HG03039 (cell line): ENCODE measurements around the gene PDE4B.

Source experiments
- ATAC-seq: cut with Tn5 transposase; IDR thresholded peaks from one replicate; pipeline ENCODE4 v1.9.1; 2021; ENCODE audit warnings: mild to moderate bottlenecking, moderate library complexity; ENCODE audit not compliant: unreplicated experiment

Gene PDE4B

DNA sequence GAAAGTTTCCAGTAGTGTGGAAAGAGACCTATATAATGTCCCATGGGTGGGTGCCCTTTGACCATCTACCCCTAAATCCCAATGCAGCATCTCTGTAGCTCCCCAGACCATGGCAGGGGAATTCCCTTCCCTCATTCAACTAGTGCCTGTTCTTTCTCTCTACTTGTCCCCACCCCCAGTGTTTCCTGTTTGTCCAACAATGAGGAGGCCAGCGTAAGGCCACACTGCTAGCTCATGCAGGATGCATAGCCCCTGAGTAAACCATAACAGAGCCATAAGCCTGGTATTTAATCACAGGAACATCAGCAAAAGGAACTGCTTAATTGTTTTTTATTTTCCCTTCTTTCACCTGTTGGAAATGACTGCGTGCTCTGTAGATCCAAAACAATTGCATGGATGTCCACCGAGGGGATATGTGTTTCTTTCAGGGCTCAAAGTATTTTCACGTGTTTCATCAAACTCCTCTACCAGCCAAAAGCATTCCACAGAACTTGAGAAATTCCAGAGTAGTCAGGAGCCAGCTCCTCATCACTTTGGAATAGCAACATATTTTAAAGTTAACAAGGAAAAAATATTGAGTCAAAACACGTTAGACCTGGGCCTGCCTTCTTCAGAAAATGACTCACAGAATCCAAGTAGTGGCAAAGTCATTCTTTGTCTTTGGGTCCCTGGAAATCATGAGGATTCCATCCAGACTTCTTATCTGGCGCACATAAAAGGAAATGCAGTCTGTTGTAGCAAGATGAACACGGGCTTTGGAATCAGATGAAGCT lies 578.7 kb downstream of the PDE4B start:
- no peak for ATAC-seq

DNA sequence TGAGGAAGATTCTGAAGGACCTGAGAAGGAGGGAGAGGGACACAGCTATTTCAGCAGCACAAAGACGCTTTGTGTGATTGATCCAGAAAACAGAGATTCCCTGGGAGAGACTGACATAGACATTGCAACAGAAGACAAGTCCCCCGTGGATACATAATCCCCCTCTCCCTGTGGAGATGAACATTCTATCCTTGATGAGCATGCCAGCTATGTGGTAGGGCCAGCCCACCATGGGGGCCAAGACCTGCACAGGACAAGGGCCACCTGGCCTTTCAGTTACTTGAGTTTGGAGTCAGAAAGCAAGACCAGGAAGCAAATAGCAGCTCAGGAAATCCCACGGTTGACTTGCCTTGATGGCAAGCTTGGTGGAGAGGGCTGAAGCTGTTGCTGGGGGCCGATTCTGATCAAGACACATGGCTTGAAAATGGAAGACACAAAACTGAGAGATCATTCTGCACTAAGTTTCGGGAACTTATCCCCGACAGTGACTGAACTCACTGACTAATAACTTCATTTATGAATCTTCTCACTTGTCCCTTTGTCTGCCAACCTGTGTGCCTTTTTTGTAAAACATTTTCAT lies 579.9 kb downstream of the PDE4B start:
- ATAC-seq, result no peak

DNA sequence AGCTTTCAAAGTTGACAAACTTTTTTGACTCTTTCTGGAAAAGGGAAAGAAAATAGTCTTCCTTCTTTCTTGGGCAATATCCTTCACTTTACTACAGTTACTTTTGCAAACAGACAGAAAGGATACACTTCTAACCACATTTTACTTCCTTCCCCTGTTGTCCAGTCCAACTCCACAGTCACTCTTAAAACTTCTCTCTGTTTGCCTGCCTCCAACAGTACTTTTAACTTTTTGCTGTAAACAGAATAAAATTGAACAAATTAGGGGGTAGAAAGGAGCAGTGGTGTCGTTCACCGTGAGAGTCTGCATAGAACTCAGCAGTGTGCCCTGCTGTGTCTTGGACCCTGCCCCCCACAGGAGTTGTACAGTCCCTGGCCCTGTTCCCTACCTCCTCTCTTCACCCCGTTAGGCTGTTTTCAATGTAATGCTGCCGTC lies 580.5 kb downstream of the PDE4B start:
- ATAC-seq, result no peak

DNA sequence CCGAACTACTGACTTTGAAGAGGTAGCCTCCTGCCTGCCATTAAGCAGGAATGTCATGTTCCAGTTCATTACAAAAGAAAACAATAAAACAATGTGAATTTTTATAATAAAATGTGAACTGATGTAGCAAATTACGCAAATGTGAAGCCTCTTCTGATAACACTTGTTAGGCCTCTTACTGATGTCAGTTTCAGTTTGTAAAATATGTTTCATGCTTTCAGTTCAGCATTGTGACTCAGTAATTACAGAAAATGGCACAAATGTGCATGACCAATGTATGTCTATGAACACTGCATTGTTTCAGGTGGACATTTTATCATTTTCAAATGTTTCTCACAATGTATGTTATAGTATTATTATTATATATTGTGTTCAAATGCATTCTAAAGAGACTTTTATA lies 581.5 kb downstream of the PDE4B start:
- ATAC-seq, result peak; percentile 40

DNA sequence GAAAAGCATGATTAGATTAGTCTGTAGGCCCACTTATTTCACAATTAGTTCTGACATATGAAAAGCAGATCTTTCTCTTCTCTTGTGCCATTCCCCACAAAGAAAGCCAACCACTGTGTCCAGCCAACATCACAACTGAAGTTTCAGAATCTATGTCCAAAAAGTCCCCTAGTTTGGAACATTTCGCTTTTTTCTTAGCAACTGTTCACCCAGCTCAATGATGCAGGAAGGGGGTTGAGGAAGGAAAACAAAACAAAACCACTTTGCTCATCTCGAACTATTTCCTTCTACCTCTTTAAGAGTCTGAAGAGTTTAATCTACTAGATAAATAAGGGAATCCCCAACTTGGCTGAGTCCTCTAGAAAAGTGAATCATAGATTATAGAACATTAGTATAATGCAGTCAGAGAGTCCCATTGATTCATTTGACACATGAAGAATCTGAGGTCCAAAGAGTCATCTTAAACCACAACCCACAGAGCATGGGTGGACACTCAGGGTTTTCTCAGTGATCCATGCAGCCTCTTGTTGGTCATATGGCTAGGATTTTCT lies 581.9 kb downstream of the PDE4B start:
- ATAC-seq, result peak; percentile 48

DNA sequence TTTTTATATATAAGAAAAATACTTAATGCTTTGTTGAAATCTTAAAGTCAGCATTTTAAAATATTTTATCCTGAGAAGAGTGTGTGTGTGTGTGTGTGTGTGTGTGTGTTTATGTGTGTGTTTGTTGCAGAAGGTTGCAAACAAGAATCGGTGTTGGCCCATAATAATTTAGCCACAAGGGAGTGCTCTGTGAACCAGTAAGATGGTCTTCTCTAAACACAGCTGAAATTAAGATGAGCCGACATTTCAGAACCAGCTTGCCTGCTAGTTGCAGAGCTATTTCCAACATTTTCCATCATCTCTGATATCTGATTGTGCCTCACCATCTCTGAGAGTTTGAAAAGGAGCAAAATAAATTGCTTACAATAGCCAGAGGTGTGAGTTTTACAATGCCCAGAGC lies 582.4 kb downstream of the PDE4B start:
- no peak for ATAC-seq

DNA sequence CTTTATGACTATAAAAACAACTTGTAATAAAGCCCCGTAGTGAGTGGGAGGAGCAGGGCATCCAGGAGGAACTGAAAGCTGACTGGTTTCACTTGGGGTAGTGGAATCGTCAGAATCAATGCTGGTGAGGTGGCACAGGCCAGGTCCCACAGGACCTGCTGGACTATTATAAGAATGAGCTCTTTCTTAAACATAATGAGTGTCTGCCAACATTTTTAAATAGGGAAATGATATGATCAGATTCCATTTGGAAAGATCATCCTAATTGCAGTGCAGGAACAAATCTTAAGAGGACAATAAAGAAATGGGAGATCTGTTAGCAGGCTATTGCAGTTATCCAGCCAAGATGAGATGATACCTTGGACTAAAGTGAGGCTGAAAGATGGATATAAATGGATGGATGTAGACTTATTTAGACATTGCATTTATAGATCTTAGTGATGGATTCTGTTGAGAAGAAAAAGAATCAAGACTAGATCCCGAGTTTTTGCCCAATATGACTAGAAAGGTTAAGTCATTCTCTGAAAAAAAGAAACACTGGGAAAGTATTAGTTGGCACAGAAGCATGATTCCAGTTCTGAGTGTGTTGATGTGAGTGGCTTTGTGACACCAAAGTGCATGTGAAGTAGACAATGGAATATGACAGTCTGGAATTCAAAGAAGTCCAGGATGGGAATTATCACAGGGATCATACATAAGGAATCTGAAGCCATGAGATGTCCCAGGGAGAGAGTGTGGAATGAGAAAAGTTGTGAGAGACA lies 587.9 kb downstream of the PDE4B start:
- ATAC-seq, result peak; percentile 94

DNA sequence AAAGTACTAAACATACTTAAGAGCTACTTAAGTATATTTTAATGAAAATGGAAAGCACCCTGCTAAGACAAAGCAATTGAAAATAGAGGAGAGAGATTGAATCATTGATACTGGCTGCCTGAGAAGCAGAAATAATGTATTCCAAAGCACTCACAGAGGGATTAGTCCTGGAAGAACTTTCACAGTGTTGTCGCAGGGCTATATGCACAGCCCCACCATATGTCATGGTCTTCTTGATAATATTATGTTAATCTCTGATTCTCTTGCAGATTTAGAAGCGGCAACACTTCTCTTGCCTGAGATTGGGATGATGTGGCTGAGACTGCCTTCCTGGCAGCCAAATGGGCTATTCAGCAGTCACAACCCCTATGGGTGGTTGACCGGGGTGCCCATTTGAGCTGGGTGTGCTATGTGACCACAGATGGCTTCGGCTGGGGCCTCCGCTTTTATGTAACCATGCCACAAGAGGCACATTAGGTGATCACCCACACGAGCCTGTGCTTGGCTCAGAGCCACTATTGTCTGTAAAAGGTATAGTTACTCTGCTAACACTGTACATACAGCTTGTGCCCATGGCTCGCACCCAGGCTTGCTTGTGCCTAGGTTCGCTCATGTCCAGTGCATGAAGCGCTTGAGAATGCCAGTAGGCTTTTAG lies 589.1 kb downstream of the PDE4B start:
- ATAC-seq, result no peak

DNA sequence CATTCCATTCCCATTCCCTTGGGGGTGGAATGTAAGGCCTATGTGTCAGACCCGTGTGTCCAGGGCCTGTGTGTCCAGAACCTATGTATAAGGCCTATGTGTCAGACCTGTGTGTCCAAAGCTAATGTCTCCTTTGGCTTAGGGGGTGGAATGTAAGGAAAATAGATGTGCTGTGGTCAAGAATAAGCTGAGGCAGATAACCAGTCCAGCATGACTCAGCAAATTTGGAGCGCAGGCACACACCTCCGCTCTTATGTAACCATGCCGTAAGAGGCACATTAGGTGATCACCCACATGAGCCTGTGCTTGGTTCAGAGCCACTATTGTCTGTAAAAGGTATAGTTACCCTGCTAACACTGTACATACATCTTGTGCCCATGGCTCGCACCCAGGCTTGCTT lies 590.5 kb downstream of the PDE4B start:
- ATAC-seq, result no peak

DNA sequence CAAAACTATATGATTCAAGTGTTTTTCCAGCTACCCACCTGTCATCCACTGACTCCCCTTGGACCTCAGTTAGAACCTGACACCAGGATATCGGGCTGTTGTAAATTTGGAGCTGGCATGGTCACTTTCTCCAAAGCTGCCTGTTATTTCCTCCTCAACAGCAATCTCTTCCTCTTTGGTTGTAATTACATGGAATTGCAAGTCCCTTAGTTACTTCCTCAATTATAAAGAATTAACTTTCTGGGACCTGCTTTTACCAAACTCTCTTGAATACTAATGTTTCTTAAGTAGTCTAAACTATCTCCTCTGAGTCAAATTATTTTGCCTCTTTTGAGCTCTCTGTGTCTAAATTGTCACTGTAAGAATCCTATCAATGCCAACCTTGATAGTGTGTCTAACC lies 590.9 kb downstream of the PDE4B start:
- no peak for ATAC-seq

DNA sequence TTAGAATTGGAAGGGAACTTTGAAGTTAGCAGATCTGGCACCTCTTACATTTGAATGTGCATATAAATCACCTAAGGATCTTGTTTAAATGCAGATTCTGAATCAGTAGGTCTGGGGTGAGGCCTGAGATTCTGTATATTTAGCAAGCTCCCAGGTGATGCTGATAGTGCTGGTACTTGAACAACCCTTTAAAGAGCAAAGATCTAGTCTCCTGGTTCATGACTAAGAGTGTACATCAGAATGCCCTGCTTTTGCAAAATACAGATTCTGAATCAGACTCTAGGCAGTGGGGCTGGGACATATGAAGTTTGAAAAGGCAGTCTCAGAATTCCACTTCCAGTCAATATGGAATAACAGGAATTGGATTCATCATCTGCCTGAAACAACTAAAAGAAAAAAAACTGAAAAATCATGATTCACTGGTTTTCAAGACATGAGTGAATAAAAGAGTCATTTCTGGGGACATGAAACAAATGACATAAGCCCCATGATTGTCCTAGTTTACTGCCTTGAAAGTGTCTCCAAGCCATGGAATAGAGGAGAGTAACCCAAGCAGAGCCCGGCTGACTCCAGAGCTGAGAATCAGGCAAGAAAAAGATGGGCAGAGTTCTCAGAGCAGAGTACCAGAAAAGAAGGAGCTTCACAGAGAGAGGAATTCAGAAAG lies 591.7 kb downstream of the PDE4B start:
- ATAC-seq, result no peak

DNA sequence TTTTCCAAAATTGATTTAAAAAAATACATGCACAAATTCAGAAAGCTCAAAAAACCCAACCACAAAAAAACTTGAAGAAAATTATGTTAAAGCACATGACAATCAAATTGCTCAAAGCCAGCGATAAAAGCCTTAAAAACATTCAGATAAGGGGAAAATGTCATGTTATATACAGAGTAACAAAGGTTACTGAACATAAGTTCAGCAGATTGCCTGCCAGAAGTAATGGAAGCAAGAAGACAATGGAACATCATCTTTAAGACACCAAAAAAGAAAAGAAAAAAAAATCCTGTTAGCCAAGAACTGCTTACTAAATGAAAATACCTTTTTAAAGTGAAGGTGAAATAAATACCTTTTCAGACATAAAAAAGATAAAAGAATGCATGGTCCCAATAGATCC lies 594.0 kb downstream of the PDE4B start:
- ATAC-seq, result no peak

DNA sequence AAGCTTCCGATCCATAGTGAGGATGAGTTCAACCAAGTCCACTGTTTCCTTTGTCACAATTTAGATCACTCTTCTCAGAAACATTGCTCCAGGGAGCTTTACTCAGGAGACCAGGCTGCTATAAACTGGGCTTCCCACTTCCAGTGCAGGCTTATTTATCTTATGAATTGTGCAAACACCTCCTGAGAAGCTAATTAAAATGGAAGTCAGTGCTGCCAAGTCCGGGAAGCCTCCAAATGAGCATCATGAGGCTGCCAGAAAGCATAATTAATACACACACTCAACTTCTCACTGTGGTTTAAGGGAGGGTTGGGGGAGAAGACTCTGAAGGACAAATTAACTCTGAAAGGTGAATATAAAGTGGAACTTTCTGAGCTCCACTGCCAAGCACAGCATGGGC lies 596.2 kb downstream of the PDE4B start:
- ATAC-seq, result no peak

DNA sequence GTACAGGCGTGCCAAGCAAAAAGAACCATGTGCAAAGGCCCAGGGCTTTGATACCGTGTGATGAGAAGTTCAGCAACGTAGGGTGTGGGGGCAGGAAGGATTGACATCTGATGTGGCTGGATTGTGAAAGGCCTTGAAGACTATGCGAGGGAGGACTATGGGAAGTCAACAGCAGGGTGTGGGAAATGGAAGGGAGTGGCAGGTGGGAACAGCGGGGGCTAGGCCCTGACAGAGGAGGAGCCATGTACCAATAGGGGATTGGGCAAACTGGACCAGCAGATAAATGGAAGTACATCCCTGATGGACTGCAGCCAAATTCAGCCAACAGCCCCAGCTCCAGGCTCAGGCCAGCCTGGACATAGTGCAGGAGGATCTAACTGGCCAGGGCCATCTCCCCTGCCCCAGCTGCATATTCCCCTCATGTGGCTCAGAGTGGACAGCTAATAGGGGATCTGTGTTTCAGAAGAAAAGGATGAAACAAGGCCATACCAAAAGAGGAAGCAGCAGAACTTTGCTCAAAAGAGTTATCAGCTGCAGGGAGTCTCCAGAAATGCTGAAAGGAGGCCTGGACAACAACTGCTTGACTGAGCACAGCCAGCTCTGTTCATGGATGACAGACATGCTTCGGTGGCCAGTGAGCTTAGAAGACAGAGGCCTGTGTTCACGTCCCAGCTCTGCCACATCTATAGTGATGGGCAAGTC lies 601.0 kb downstream of the PDE4B start:
- no peak for ATAC-seq

DNA sequence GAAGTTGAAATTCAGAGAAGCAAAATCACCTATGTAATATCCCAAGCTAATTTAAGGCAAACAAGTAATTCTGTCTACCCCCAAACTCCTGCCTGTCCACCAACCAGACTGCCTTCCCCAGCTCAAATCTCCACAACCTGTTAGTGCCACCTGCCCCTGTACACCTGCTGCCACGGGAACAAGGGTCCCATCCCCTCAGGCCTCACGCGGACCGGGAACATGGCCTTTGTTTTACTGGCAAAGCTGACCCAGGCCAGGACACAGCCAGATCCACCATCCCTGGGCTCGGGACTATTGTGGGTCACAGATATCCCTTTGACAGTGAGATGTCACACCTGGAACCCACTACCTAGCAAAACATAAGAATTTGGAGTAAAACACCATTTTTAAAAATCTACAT lies 601.9 kb downstream of the PDE4B start:
- no peak for ATAC-seq

DNA sequence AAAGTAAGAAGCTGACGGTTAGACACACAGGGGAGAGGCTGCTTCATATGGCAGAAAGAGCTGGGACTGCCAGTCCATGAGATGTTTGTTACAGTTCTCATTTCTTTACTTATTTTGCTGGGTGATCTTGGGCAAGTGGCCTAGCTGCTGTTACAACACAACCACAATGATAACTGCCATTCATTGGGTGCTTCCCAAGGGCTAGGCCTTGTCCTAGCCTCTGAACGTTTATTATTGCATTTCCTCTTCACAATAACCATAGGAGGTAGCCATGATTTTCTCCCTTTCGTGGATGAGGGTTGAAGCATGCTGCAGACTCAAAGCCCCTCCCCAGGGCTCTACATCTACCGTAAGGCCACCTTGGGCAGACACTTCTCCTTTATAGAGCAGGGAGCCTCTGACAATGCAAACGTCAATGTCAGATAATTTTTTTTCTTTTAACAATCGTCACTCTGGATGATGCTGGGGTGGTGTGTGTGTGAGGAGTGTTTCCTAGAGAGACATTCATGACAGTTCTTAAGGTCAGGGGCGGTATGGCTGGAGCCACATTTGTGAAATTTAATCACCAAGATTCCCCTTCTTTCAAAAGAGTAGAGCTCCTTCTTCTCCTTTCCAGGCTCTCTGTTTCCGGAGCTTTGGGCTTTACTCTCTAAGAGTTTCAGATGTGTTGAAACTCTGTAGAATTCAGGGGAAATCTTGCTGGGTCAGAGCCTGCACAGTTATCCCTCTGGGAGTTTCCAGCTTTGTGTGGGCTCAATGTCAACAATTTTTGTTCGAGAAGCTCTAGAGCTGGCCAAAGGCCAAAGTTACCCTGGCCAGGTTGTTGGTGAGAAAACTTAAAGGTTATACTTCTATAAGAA lies 602.7 kb downstream of the PDE4B start:
- no peak for ATAC-seq

DNA sequence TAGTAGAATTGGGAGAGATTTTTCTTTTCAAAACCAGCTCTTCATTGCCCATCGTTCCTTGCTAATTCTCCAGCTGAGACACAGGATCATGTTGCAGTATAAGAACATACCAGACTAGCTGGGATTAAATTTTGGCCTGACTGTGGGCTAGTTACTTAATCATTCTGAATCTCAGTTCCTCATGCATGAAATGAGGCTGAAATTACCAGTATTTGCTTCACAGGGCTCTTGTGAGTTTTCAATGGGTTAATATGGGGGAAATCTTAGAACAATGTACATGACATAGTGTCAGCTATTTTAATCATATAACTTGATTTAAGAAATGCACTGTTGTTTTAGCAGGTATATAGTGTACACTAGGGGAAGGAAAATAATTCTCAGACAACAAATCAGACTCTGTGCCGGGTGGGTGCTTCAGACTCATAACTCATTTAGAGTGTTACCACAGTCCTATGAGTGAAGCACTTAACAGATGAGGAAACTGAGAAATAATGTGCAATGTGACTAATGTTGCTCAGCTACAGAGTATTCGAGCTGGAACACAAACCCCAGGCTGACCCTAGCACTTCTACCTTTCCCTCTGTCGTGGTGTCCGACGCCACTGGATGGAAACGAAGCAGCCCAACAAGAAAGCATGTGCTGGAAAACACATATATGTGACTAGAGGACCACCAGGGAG lies 603.7 kb downstream of the PDE4B start:
- ATAC-seq, result peak; percentile 45

DNA sequence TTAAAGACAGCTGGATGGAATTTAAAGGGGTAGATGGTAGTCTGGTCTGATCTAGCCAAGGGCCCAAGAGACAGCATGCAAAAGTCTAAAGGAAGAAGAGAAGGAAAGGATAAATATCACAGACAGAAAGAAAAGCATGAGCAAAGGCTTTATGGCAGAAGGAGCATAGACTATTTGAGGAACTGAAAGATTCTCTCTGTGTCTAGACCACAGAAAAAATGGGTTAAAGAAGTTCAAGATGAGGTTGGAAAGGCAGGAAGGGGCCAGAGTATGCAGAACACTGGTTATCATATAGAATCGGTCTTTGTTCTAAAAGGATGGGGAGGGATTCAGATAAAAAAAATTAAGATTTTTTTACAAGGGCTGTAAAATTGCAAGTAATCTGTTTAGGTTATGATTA lies 604.5 kb downstream of the PDE4B start:
- ATAC-seq, result peak; percentile 28
